ENCODE data around the gene ATIC. TPM values are rescaled to one million over a fixed set of nuclear protein-coding genes. Genes with fewer than 3 reads are reported as not detected.

The ATIC gene
- polyA plus RNA-seq, 1 donor from 2014 or later, result 9.5 TPM

- Histone ChIP-seq H3K4me2 (ENCODE audit: low read length) (no peak overlapping the region), H3K36me3 (ENCODE audit: insufficient read depth, low read length) (no peaks in the 10 kb centered on the region), H3K4me3 (ENCODE audit: low read length) (no peak overlapping the region), H3K9me3 (ENCODE audit: low read length) (no peaks in the 10 kb centered on the region), H4K20me1 (ENCODE audit: insufficient read depth) (no peaks in the 10 kb centered on the region), H3K27me3 (ENCODE audit: insufficient read depth, low read depth, low read length) (no peaks in the 10 kb centered on the region), H2AFZ (ENCODE audit: low read depth, low read length) (no peak overlapping the region), H3K9ac (ENCODE audit: low read length) (no peak overlapping the region), H3K79me2 (replicated peaks; ENCODE audit: insufficient read depth, low read length) (no peaks in the 10 kb centered on the region), H3K9me2 (ENCODE audit: insufficient read depth, low read length) (no peaks in the 10 kb centered on the region), H3F3A (ENCODE audit: insufficient read depth, low read length, poor library complexity, severe bottlenecking) (no peaks in the 10 kb centered on the region), H3K27ac (ENCODE audit: low read length) (no peak overlapping the region)
- no peak for TF ChIP-seq POLR2AphosphoS5 (IDR thresholded peaks at IDR 0.05)
- TF ChIP-seq RAD21 (conservative IDR thresholded peaks at IDR 0.05), result no peak
- no peak for TF ChIP-seq EZH2 (IDR thresholded peaks at IDR 0.05; ENCODE audit: borderline replicate concordance, insufficient read depth, low read length, poor library complexity, severe bottlenecking)
- TF ChIP-seq TAF1 (IDR thresholded peaks at IDR 0.05; ENCODE audit: low read depth), result no peak
- TF ChIP-seq MXI1 (conservative IDR thresholded peaks at IDR 0.05; ENCODE audit: poor library complexity, severe bottlenecking), result no peak
- TF ChIP-seq SMC3 (conservative IDR thresholded peaks at IDR 0.05; ENCODE audit: poor library complexity), result no peak
- no peak for TF ChIP-seq EP300 (conservative IDR thresholded peaks at IDR 0.05; ENCODE audit: poor library complexity, severe bottlenecking)
- TF ChIP-seq CTCF (IDR thresholded peaks at IDR 0.05; ENCODE audit: poor library complexity, severe bottlenecking), result no peak
- no peak for TF ChIP-seq REST (IDR thresholded peaks at IDR 0.05; ENCODE audit: borderline replicate concordance)
Measured at GRCh38 chr2:215357660-215358059, 45.8 kb downstream of the ATIC start.

GRCh38 chr2:215358312-215358845 is 46.5 kb downstream of the ATIC start:
- Histone ChIP-seq H3F3A (ENCODE audit: insufficient read depth, low read length, poor library complexity, severe bottlenecking) (no peaks in the 10 kb centered on the region), H3K27ac (ENCODE audit: low read length) (no peak overlapping the region), H3K4me3 (ENCODE audit: low read length) (no peak overlapping the region), H3K9ac (ENCODE audit: low read length) (no peak overlapping the region), H3K36me3 (ENCODE audit: insufficient read depth, low read length) (no peaks in the 10 kb centered on the region), H3K9me2 (ENCODE audit: insufficient read depth, low read length) (no peaks in the 10 kb centered on the region), H3K27me3 (ENCODE audit: insufficient read depth, low read depth, low read length) (no peaks in the 10 kb centered on the region), H2AFZ (ENCODE audit: low read depth, low read length) (no peak overlapping the region), H3K79me2 (replicated peaks; ENCODE audit: insufficient read depth, low read length) (no peaks in the 10 kb centered on the region), H4K20me1 (ENCODE audit: insufficient read depth) (no peaks in the 10 kb centered on the region), H3K9me3 (ENCODE audit: low read length) (no peaks in the 10 kb centered on the region), H3K4me2 (ENCODE audit: low read length) (no peak overlapping the region)
- TF ChIP-seq REST (IDR thresholded peaks at IDR 0.05; ENCODE audit: borderline replicate concordance) (no peak), EZH2 (IDR thresholded peaks at IDR 0.05; ENCODE audit: borderline replicate concordance, insufficient read depth, low read length, poor library complexity, severe bottlenecking) (no peak), CTCF (IDR thresholded peaks at IDR 0.05; ENCODE audit: poor library complexity, severe bottlenecking) (no peak), TAF1 (IDR thresholded peaks at IDR 0.05; ENCODE audit: low read depth) (no peak), RAD21 (conservative IDR thresholded peaks at IDR 0.05) (no peak), SMC3 (conservative IDR thresholded peaks at IDR 0.05; ENCODE audit: poor library complexity) (no peak), POLR2AphosphoS5 (IDR thresholded peaks at IDR 0.05) (no peak), MXI1 (conservative IDR thresholded peaks at IDR 0.05; ENCODE audit: poor library complexity, severe bottlenecking) (no peak), EP300 (conservative IDR thresholded peaks at IDR 0.05; ENCODE audit: poor library complexity, severe bottlenecking) (no peak)

Measured in neural cell (in vitro differentiated cells).